Endodermal cell (in vitro differentiated cells): ENCODE measurements around the gene RBM18. TPM values are rescaled to one million over a fixed set of nuclear protein-coding genes. Genes with fewer than 3 reads are reported as not detected.

ENCODE experiments used
- DNase-seq: peaks from one replicate; pipeline ENCODE4 v3.0.0-alpha.2; 2017
- H3K27ac ChIP-seq: 2 replicates; pipeline ENCODE4 v1.5.1; 2013; ENCODE audit warnings: mild to moderate bottlenecking, low read depth, low read length, moderate library complexity
- H3K27me3 ChIP-seq: 2 replicates; pipeline ENCODE4 v1.6.1; 2013; ENCODE audit warnings: mild to moderate bottlenecking, low read length, moderate library complexity; ENCODE audit not compliant: insufficient read depth, control insufficient read depth, poor library complexity, severe bottlenecking
- H3K36me3 ChIP-seq: 2 replicates; pipeline ENCODE4 v1.7.0; 2013; ENCODE audit warnings: mild to moderate bottlenecking, low read length, moderate library complexity; ENCODE audit not compliant: control insufficient read depth, insufficient read depth
- H3K4me1 ChIP-seq: one replicate; pipeline ENCODE4 v1.7.0; 2013; ENCODE audit warnings: low read length; ENCODE audit not compliant: control insufficient read depth, insufficient read depth
- H3K4me3 ChIP-seq: 2 replicates; pipeline ENCODE4 v1.5.1; 2013; ENCODE audit warnings: mild to moderate bottlenecking, low read length, moderate library complexity
- H3K9ac ChIP-seq: 2 replicates; pipeline ENCODE4 v1.6.1; 2013; ENCODE audit warnings: mild to moderate bottlenecking, low read length, moderate library complexity; ENCODE audit not compliant: poor library complexity, severe bottlenecking; ENCODE audit errors: extremely low read depth
- H3K9me3 ChIP-seq: 2 replicates; pipeline ENCODE4 v1.6.1; 2013; ENCODE audit warnings: mild to moderate bottlenecking, low read length, moderate library complexity; ENCODE audit not compliant: control insufficient read depth
- H3K27ac Mint-ChIP-seq: 2 replicates; pipeline ENCODE4 v1.8.0; 2020; ENCODE audit warnings: mixed read lengths
- H3K27me3 Mint-ChIP-seq: 2 replicates; pipeline ENCODE4 v1.8.0; 2021; ENCODE audit warnings: mild to moderate bottlenecking, mixed read lengths; ENCODE audit not compliant: insufficient read depth
- H3K36me3 Mint-ChIP-seq: 2 replicates; pipeline ENCODE4 v1.8.0; 2020; ENCODE audit warnings: low read depth, mixed read lengths
- H3K4me1 Mint-ChIP-seq: 2 replicates; pipeline ENCODE4 v1.8.0; 2020; ENCODE audit warnings: mixed read lengths
- H3K4me3 Mint-ChIP-seq: 2 replicates; pipeline ENCODE4 v1.8.0; 2020; ENCODE audit warnings: mild to moderate bottlenecking, moderate library complexity, mixed read lengths
- H3K9me3 Mint-ChIP-seq: 2 replicates; pipeline ENCODE4 v1.8.0; 2020; ENCODE audit warnings: mild to moderate bottlenecking, mixed read lengths
- WGBS, 2 experiments: methylation state at CpG; one replicate each; pipeline versions ENCODE4 v1.1.5 to v1.1.7; 2013; ENCODE audit warnings: missing lambda C conversion rate in 2 of 2, mixed read lengths in 1 of 2; ENCODE audit not compliant: insufficient coverage in 1 of 2, insufficient read length in 1 of 2; 5-methylcytosine and 5-hydroxymethylcytosine counted together
- total RNA-seq, 2 donors: library from RNA; stranded (reverse); fragmentation: NEBNext Ultra II Directional in 1 of 2; extraction: Animal tissue kit (Norgen Biotek cat#: 25700) in 1 of 2; gene quantifications; 2 replicates in 1 of 2; 3 replicates in 1 of 2; pipeline ENCODE4 v1.2.1, GENCODE V29; 2021
- TF ChIP-seq, protein P1 (sequence below): fragments of 200-600 bp; sonication (generic); conservative IDR thresholded peaks from 2 replicates; pipeline ENCODE4 v1.5.0; 2021; ENCODE audit warnings: antibody characterized with exemption, mild to moderate bottlenecking

Gene RBM18
- total RNA-seq, 2 donors from 2014 or later = 15.7 to 17.3 TPM

DNA sequence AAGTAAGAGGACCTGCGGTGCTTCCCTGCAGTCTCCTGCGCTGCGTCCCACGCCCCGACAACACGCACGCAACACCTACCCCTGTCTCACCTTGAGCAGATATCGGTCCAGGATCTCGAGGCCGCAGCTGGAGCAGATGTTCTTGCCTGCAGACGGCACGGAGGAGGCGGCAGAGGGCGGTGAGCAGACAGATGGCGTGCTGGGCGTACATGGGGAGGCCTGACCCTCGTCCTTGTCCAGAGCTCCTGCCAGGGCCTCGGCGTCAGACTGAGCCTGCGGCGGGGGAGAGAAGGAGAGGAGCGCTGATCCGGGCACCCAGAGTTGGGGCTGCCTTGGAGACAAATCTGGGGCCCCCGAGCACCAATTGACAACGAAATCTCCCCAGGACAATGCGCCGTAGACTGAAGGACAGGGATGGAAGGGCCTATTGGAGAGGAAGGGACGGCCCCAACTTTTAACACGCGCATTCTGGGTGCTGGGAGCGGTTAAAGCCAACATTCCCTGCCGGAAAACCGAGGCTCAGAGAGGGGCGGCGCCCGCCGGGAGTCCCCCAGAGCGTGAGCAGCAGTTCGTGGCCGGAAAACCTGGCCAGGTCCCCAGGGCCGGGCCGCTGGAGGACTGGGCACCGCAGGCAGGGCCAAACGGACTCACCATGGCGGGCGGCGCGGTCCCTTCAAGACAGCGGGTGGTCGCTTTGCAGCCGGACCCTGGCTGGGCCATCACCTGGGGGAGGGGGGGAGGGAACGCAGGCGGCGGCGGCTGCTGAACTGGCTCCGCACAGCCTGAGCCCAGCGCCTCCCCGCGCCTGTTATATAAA is 37.7 kb downstream of the RBM18 start:
- Mint-ChIP-seq H3K36me3 (peaks cover 2% of the 10 kb centered on the region), H3K27me3 (peaks cover 62% of the 10 kb centered on the region), H3K27ac (no peak overlapping the region), H3K4me1 (peaks cover 8% of the 10 kb centered on the region), H3K9me3 (peaks cover 9% of the 10 kb centered on the region), H3K4me3 (no peak overlapping the region)
- Histone ChIP-seq H3K9me3 (no peaks in the 10 kb centered on the region), H3K4me3 (peak overlapping the region; percentile 58), H3K27ac (no peak overlapping the region), H3K36me3 (no peaks in the 10 kb centered on the region), H3K4me1 (no peaks in the 10 kb centered on the region), H3K27me3 (peaks cover 100% of the 10 kb centered on the region), H3K9ac (no peak overlapping the region)
- DNase-seq = peak; percentile 80
- TF ChIP-seq, protein P1, sequence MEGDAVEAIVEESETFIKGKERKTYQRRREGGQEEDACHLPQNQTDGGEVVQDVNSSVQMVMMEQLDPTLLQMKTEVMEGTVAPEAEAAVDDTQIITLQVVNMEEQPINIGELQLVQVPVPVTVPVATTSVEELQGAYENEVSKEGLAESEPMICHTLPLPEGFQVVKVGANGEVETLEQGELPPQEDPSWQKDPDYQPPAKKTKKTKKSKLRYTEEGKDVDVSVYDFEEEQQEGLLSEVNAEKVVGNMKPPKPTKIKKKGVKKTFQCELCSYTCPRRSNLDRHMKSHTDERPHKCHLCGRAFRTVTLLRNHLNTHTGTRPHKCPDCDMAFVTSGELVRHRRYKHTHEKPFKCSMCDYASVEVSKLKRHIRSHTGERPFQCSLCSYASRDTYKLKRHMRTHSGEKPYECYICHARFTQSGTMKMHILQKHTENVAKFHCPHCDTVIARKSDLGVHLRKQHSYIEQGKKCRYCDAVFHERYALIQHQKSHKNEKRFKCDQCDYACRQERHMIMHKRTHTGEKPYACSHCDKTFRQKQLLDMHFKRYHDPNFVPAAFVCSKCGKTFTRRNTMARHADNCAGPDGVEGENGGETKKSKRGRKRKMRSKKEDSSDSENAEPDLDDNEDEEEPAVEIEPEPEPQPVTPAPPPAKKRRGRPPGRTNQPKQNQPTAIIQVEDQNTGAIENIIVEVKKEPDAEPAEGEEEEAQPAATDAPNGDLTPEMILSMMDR = no peak
- whole genome bisulfite sequencing, 2 experiments = 11 to 13% methylated on average over 26 to 59 of the region's 59 CpGs

DNA sequence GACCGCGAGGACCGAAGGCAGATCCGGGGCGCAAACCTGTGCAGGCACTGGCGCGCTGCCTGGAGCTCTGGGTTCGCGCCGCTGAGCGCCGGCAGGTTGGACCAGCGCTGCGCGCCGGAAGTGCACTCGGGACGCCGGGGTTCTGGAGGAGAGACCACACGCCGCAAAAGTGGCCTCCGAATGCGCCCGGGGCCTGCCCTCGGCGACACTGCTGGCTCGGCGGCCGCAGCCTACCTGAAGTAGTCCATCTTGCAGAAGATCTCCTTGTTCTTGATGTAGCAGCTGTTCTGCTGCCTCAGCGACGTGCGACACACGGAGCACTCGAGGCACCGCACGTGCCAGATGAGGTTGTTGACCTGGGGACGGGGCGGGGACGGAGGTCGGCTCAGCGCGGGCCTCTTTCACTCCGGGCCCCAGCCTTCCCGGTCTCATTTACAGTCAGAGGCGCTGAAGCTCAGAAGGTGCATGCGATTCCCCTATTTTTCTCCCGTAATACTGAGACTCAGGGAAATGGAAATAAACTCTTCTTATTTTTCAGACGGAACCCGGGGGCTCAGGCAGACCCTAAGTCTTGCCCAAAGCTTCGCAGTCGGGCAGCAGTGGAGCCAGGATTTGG is 38.4 kb downstream of the RBM18 start:
- Histone ChIP-seq H3K4me3 (no peak overlapping the region), H3K36me3 (no peaks in the 10 kb centered on the region), H3K27ac (no peak overlapping the region), H3K27me3 (peaks cover 100% of the 10 kb centered on the region), H3K4me1 (no peaks in the 10 kb centered on the region), H3K9me3 (no peaks in the 10 kb centered on the region), H3K9ac (no peak overlapping the region)
- peak; percentile 70 for DNase-seq
- Mint-ChIP-seq H3K27ac (no peak overlapping the region), H3K36me3 (peaks cover 2% of the 10 kb centered on the region), H3K4me3 (no peak overlapping the region), H3K9me3 (peaks cover 9% of the 10 kb centered on the region), H3K4me1 (peaks cover 14% of the 10 kb centered on the region), H3K27me3 (peaks cover 69% of the 10 kb centered on the region)
- WGBS, 2 experiments = 69 to 72% methylated on average over 33 to 51 of the region's 51 CpGs
- TF ChIP-seq, protein P1 = no peak

DNA sequence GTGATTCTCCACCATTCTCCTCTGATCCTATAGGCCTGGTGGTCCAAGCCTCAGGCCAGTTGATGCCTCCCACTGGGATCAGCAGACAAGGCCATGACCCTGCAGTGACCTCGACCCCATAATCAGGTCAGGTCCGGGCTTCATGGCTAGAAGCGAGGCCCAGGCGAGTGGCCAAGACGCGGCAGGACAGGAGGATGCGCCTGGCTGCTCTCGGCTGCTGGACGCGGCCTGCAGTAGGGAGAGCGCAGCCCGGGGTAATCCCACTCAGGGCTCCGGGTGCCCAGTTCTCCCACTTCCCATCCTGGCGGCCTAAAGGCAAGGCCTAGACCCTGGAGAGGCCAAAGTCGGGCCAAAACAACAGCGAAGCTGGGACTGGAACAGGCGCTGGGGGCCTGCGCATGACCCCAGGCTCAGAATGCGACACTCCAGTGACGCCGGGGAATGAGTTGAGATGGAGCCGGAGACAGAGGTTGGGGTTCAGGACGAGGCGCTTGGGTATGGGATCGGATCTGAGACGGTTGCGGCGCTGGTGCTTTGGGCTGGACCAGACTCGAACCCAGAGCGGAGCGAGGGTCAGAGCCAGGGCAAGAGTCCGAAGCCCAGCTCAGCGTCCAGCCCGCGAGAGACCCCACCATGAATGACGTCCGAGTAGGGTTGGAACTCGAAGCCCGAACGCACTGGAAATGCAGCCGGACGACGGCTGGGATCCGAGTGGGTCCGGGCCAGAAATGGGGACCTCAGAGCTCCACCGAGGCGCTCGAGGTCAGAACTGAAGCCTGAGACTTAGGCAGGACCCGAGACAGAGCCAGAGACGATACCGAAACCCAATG is 39.1 kb downstream of the RBM18 start:
- Histone ChIP-seq H3K4me3 (no peak overlapping the region), H3K4me1 (peaks cover 4% of the 10 kb centered on the region), H3K9ac (no peak overlapping the region), H3K36me3 (no peaks in the 10 kb centered on the region), H3K27ac (no peak overlapping the region), H3K27me3 (peaks cover 100% of the 10 kb centered on the region), H3K9me3 (no peaks in the 10 kb centered on the region)
- WGBS, 2 experiments = 93 to 94% methylated on average over 44 to 51 of the region's 51 CpGs
- Mint-ChIP-seq H3K27ac (no peak overlapping the region), H3K27me3 (peaks cover 76% of the 10 kb centered on the region), H3K36me3 (peaks cover 2% of the 10 kb centered on the region), H3K9me3 (peaks cover 9% of the 10 kb centered on the region), H3K4me1 (peaks cover 18% of the 10 kb centered on the region), H3K4me3 (no peak overlapping the region)
- TF ChIP-seq, protein P1 = no peak
- DNase-seq = no peak
